ENCODE measurements around the gene PIGW.

- TF ChIP-seq C11orf30 (IDR thresholded peaks at IDR 0.05; ENCODE audit: low read depth): no peak
- no peak for TF ChIP-seq FIP1L1 (IDR thresholded peaks at IDR 0.05; ENCODE audit: low read depth, low read length, poor library complexity, severe bottlenecking)
- TF ChIP-seq PHF21A (IDR thresholded peaks at IDR 0.05; ENCODE audit: borderline replicate concordance, low read depth): no peak
- TF ChIP-seq MECOM (CRISPR knock-in tag; IDR thresholded peaks at IDR 0.05): no peak
- no peak for TF ChIP-seq FOXP4 (CRISPR knock-in tag; IDR thresholded peaks at IDR 0.05; ENCODE audit: borderline replicate concordance)
- no peak for TF ChIP-seq ZBTB33 (CRISPR knock-in tag; IDR thresholded peaks at IDR 0.05)
Measured at GRCh38 chr17:36496018-36496789, 38.6 kb upstream of the PIGW start.
